Neural cell (in vitro differentiated cells): ENCODE results near the gene UMODL1. TPM values are rescaled to one million over a fixed set of nuclear protein-coding genes. Genes with fewer than 3 reads are reported as not detected.

ENCODE experiments used
- H2AFZ ChIP-seq: fragments of 200-600, 300-800 bp; sonication (generic), shearing (Covaris generic); 2 replicates; pipeline ENCODE4 v1.6.0; 2014; ENCODE audit warnings: low read depth, mild to moderate bottlenecking, antibody characterized with exemption, low read length, moderate library complexity
- H3F3A ChIP-seq: fragments of 200-600 bp; shearing (Covaris generic); 2 replicates; pipeline ENCODE4 v1.6.1; 2016; ENCODE audit warnings: mild to moderate bottlenecking, moderate library complexity, mixed read lengths, antibody characterized with exemption, low read length; ENCODE audit not compliant: insufficient read depth, poor library complexity, severe bottlenecking
- H3K27ac ChIP-seq: fragments of 200-600, 300-800 bp; sonication (generic), shearing (Covaris generic); 2 replicates; pipeline ENCODE4 v1.5.1; 2014; ENCODE audit warnings: mild to moderate bottlenecking, low read length, moderate library complexity
- H3K27me3 ChIP-seq: fragments of 300-800, 200-600 bp; sonication (generic), shearing (Covaris generic); 2 replicates; pipeline ENCODE4 v1.6.0; 2014; ENCODE audit warnings: mild to moderate bottlenecking, low read depth, low read length, moderate library complexity; ENCODE audit not compliant: insufficient read depth
- H3K36me3 ChIP-seq: fragments of 300-800, 200-600 bp; sonication (generic), shearing (Covaris generic); 2 replicates; pipeline ENCODE4 v1.5.1; 2014; ENCODE audit warnings: mild to moderate bottlenecking, antibody characterized with exemption, low read length, moderate library complexity; ENCODE audit not compliant: insufficient read depth
- H3K4me2 ChIP-seq: fragments of 300-800, 200-600 bp; sonication (generic), shearing (Covaris generic); 2 replicates; pipeline ENCODE4 v1.6.0; 2014; ENCODE audit warnings: mild to moderate bottlenecking, low read length
- H3K4me3 ChIP-seq: fragments of 300-800, 200-600 bp; sonication (generic), shearing (Covaris generic); 2 replicates; pipeline ENCODE4 v1.5.1; 2014; ENCODE audit warnings: mild to moderate bottlenecking, low read length, moderate library complexity
- H3K79me2 ChIP-seq: fragments of 200-600 bp; shearing (Covaris generic); replicated peaks from 2 replicates; pipeline ENCODE4 v1.6.0; 2014; ENCODE audit warnings: mild to moderate bottlenecking, low read length, moderate library complexity; ENCODE audit not compliant: insufficient read depth
- H3K9ac ChIP-seq: fragments of 300-800, 200-600 bp; sonication (generic), shearing (Covaris generic); 2 replicates; pipeline ENCODE4 v1.6.1; 2016; ENCODE audit warnings: mild to moderate bottlenecking, low read length, mixed read lengths
- H3K9me2 ChIP-seq: fragments of 200-600 bp; shearing (Covaris generic); 2 replicates; pipeline ENCODE4 v1.6.1; 2016; ENCODE audit warnings: mild to moderate bottlenecking, low read length, mixed read lengths; ENCODE audit not compliant: insufficient read depth
- H3K9me3 ChIP-seq: fragments of 200-600, 300-800 bp; sonication (generic), shearing (Covaris generic); 2 replicates; pipeline ENCODE4 v1.6.1; 2016; ENCODE audit warnings: mild to moderate bottlenecking, mixed run types, low read length, moderate library complexity, mixed read lengths
- H4K20me1 ChIP-seq: fragments of 200-600 bp; shearing (Covaris generic); 2 replicates; pipeline ENCODE4 v1.6.1; 2016; ENCODE audit warnings: mild to moderate bottlenecking, mixed run types; ENCODE audit not compliant: insufficient read depth
- EP300 ChIP-seq: fragments of 450-650 bp; conservative IDR thresholded peaks from 2 replicates; pipeline ENCODE4 v1.6.1; 2014; ENCODE audit warnings: antibody characterized with exemption, mild to moderate bottlenecking, moderate library complexity; ENCODE audit not compliant: poor library complexity, severe bottlenecking
- EZH2 ChIP-seq: fragments of 200-600, 300-800 bp; shearing (Covaris generic), sonication (generic); IDR thresholded peaks from 2 replicates; pipeline ENCODE4 v1.6.1; 2014; ENCODE audit warnings: antibody characterized with exemption, low read length, borderline replicate concordance, mild to moderate bottlenecking; ENCODE audit not compliant: insufficient read depth, poor library complexity, severe bottlenecking
- MXI1 ChIP-seq: fragments of 450-650 bp; conservative IDR thresholded peaks from 2 replicates; pipeline ENCODE4 v1.6.1; 2014; ENCODE audit warnings: antibody characterized with exemption, mild to moderate bottlenecking; ENCODE audit not compliant: poor library complexity, severe bottlenecking
- POLR2AphosphoS5 ChIP-seq: IDR thresholded peaks from 2 replicates; pipeline ENCODE4 v1.6.1; 2012
- RAD21 ChIP-seq: fragments of 450-650 bp; conservative IDR thresholded peaks from 2 replicates; pipeline ENCODE4 v1.6.1; 2014; ENCODE audit warnings: antibody characterized with exemption, mild to moderate bottlenecking, moderate library complexity
- SMC3 ChIP-seq: fragments of 450-650 bp; conservative IDR thresholded peaks from 2 replicates; pipeline ENCODE4 v1.6.1; 2014; ENCODE audit warnings: antibody characterized with exemption, mild to moderate bottlenecking, moderate library complexity; ENCODE audit not compliant: poor library complexity
- TAF1 ChIP-seq: IDR thresholded peaks from 2 replicates; pipeline ENCODE4 v1.6.1; 2012; ENCODE audit warnings: low read depth
- polyA plus RNA-seq: library from polyadenylated mRNA; depleted of rRNA; stranded (reverse); fragments of >200 nt; gene quantifications from 2 replicates; pipeline ENCODE4 v1.2.3, GENCODE V29; 2014
- TF ChIP-seq, protein P1 (sequence below): IDR thresholded peaks from 2 replicates; pipeline ENCODE4 v1.6.1; 2012; ENCODE audit warnings: borderline replicate concordance
- TF ChIP-seq, protein P2 (sequence below): fragments of 450-650 bp; IDR thresholded peaks from 2 replicates; pipeline ENCODE4 v1.5.1; 2014; ENCODE audit warnings: antibody characterized with exemption, mild to moderate bottlenecking, moderate library complexity; ENCODE audit not compliant: poor library complexity, severe bottlenecking

Gene UMODL1
- polyA plus RNA-seq, 1 donor from 2014 or later = 0.11 TPM

DNA sequence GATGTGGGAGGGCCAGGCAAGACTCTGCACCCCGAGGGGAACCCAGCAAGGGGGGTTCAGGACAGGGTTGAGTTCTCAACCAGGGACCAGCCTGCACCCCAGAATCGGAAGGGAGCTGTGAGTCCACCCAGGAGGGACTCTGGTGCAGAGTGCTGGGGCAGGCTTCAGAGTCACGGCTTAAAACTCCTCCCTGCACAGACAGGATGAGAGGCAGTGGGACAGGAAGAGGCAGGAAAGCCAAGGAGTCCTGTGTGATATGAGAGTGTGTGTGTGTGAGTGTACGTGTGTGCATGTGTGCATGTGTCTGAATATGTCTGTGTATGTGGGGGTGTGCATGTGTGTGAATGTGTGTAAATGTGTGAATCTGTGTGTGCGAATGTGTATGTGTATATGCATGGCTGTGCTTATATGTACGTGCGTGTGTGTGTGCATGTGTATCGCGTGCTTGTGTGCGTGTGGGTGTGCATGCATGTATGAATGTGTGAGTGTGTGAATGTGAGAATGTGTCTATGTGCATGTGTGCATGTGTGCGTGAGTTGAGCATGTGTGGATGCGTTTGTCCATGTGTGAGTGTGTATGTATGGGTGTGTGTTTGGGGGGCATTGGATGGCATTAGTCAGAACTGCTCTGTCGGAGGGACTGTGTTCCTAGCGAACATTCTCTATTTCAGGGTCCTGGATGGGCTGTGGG lies 52.2 kb downstream of the UMODL1 start:
- no peaks in the 10 kb centered on the region for H3K79me2 ChIP-seq
- no peaks in the 10 kb centered on the region for H3K9me2 ChIP-seq
- TF ChIP-seq EP300 = no peak
- H3K9ac ChIP-seq = no peak overlapping the region
- H3K4me3 ChIP-seq = no peak overlapping the region
- H3K4me2 ChIP-seq = no peak overlapping the region
- H4K20me1 ChIP-seq = no peaks in the 10 kb centered on the region
- H3K27me3 ChIP-seq = no peaks in the 10 kb centered on the region
- H3K27ac ChIP-seq = no peak overlapping the region
- no peaks in the 10 kb centered on the region for H3K36me3 ChIP-seq
- H3F3A ChIP-seq = no peaks in the 10 kb centered on the region
- H2AFZ ChIP-seq = no peak overlapping the region
- H3K9me3 ChIP-seq = no peaks in the 10 kb centered on the region

DNA sequence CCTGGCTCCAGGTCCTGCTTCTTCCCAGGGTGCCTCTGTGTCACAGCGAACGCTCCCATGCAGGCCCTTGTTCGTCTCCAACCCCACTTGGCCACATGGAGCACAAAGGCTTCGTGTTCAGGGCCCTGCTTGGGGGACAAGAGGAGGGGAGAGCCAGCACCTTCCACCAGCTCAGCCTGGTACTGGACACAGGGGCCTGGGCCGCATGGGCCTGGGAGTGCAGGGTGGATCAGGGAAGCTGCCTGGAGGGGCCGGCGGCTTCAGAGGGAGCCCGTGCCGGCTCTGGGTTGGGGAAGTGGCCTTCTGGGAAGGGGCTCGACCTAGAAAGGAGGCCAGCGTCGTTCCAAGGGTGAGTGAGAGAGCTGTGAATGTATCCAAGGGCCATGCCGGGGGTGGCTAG lies 53.0 kb downstream of the UMODL1 start:
- Histone ChIP-seq H3K4me2 (no peak overlapping the region), H3K9me3 (no peaks in the 10 kb centered on the region), H3K79me2 (no peaks in the 10 kb centered on the region), H3K4me3 (no peak overlapping the region), H4K20me1 (no peaks in the 10 kb centered on the region), H3K9me2 (no peaks in the 10 kb centered on the region), H3K27me3 (no peaks in the 10 kb centered on the region), H2AFZ (no peak overlapping the region), H3F3A (no peaks in the 10 kb centered on the region), H3K36me3 (no peaks in the 10 kb centered on the region), H3K9ac (no peak overlapping the region), H3K27ac (no peak overlapping the region)
- TF ChIP-seq SMC3 = no peak
- TF ChIP-seq, protein P1, sequence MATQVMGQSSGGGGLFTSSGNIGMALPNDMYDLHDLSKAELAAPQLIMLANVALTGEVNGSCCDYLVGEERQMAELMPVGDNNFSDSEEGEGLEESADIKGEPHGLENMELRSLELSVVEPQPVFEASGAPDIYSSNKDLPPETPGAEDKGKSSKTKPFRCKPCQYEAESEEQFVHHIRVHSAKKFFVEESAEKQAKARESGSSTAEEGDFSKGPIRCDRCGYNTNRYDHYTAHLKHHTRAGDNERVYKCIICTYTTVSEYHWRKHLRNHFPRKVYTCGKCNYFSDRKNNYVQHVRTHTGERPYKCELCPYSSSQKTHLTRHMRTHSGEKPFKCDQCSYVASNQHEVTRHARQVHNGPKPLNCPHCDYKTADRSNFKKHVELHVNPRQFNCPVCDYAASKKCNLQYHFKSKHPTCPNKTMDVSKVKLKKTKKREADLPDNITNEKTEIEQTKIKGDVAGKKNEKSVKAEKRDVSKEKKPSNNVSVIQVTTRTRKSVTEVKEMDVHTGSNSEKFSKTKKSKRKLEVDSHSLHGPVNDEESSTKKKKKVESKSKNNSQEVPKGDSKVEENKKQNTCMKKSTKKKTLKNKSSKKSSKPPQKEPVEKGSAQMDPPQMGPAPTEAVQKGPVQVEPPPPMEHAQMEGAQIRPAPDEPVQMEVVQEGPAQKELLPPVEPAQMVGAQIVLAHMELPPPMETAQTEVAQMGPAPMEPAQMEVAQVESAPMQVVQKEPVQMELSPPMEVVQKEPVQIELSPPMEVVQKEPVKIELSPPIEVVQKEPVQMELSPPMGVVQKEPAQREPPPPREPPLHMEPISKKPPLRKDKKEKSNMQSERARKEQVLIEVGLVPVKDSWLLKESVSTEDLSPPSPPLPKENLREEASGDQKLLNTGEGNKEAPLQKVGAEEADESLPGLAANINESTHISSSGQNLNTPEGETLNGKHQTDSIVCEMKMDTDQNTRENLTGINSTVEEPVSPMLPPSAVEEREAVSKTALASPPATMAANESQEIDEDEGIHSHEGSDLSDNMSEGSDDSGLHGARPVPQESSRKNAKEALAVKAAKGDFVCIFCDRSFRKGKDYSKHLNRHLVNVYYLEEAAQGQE = no peak
- no peak for TF ChIP-seq TAF1
- TF ChIP-seq MXI1 = no peak
- TF ChIP-seq POLR2AphosphoS5 = no peak
- TF ChIP-seq EZH2 = no peak
- TF ChIP-seq EP300 = no peak

DNA sequence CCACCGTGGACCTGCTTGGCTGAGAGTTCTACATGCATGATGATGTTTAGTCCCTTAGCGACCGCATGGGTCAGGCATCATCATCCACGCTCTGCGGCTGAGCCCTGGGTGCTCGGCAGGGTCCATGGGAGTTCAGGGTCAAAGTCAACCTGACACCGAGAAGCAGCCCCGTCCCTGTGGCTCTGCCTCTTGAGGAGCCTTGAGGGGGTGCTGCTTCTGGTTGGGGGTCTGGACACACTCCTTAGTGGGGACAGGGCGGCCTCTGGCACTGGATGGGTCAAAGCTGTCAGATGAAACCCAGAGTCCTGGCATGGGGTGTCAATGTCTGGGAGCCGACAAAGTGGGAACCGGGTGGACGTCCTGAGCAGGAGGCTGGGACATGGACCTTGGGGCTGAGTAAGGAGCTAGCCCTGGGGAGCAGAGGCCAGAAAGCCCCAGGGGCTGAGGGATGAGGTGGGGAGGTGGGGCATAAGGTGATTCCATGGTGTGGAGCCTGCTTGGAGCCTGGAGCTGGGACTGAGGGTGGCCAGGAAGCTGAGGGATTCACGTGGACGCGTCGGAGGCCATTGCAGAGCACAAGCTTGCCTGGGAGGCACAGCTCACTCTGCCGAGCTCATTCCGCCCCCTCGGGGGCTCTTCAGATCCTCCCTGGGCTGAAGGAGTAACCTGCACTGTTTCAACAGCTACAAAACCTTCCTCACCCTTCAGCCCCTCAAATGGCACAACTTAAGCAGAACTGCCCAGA lies 53.9 kb downstream of the UMODL1 start:
- H3K4me2 ChIP-seq = no peak overlapping the region
- H3K36me3 ChIP-seq = no peaks in the 10 kb centered on the region
- H3K4me3 ChIP-seq = no peak overlapping the region
- H3K9ac ChIP-seq = no peak overlapping the region
- TF ChIP-seq TAF1 (no peak), RAD21 (no peak), MXI1 (no peak), EZH2 (no peak)
- TF ChIP-seq, protein P2, sequence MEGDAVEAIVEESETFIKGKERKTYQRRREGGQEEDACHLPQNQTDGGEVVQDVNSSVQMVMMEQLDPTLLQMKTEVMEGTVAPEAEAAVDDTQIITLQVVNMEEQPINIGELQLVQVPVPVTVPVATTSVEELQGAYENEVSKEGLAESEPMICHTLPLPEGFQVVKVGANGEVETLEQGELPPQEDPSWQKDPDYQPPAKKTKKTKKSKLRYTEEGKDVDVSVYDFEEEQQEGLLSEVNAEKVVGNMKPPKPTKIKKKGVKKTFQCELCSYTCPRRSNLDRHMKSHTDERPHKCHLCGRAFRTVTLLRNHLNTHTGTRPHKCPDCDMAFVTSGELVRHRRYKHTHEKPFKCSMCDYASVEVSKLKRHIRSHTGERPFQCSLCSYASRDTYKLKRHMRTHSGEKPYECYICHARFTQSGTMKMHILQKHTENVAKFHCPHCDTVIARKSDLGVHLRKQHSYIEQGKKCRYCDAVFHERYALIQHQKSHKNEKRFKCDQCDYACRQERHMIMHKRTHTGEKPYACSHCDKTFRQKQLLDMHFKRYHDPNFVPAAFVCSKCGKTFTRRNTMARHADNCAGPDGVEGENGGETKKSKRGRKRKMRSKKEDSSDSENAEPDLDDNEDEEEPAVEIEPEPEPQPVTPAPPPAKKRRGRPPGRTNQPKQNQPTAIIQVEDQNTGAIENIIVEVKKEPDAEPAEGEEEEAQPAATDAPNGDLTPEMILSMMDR = no peak
- TF ChIP-seq, protein P1 = no peak
- H3K27me3 ChIP-seq = no peaks in the 10 kb centered on the region
- H3K9me3 ChIP-seq = no peaks in the 10 kb centered on the region
- H3K9me2 ChIP-seq = no peaks in the 10 kb centered on the region
- H3K27ac ChIP-seq = no peak overlapping the region
- H2AFZ ChIP-seq = no peak overlapping the region
- H3K79me2 ChIP-seq = no peaks in the 10 kb centered on the region
- H3F3A ChIP-seq = no peaks in the 10 kb centered on the region
- no peaks in the 10 kb centered on the region for H4K20me1 ChIP-seq
